Osteocyte (in vitro differentiated cells): Measurements from ENCODE around the gene FCHO1. TPM values are rescaled to one million over a fixed set of nuclear protein-coding genes. Genes with fewer than 3 reads are reported as not detected.
A peak's percentile ranks its signal among the peaks of the same experiment; 100 is the strongest.

Source experiments
- DNase-seq: peaks from one replicate; pipeline ENCODE4 v3.0.0; 2021; ENCODE audit warnings: mixed read lengths; ENCODE audit not compliant: unreplicated experiment; ENCODE audit errors: extremely low spot score
- H3K27ac Mint-ChIP-seq: one replicate; pipeline ENCODE4 v1.8.0; 2021; ENCODE audit warnings: mild to moderate bottlenecking, mixed read lengths; ENCODE audit not compliant: unreplicated experiment
- H3K27me3 Mint-ChIP-seq: one replicate; pipeline ENCODE4 v1.8.0; 2021; ENCODE audit warnings: mixed read lengths; ENCODE audit not compliant: unreplicated experiment
- H3K36me3 Mint-ChIP-seq: one replicate; pipeline ENCODE4 v1.8.0; 2021; ENCODE audit warnings: mixed read lengths; ENCODE audit not compliant: unreplicated experiment
- H3K4me1 Mint-ChIP-seq: one replicate; pipeline ENCODE4 v1.8.0; 2021; ENCODE audit warnings: mixed read lengths; ENCODE audit not compliant: unreplicated experiment
- H3K4me3 Mint-ChIP-seq: one replicate; pipeline ENCODE4 v1.8.0; 2021; ENCODE audit warnings: mild to moderate bottlenecking, moderate library complexity, mixed read lengths; ENCODE audit not compliant: unreplicated experiment
- H3K9me3 Mint-ChIP-seq: one replicate; pipeline ENCODE4 v1.8.0; 2021; ENCODE audit warnings: mixed read lengths; ENCODE audit not compliant: unreplicated experiment
- CTCF ChIP-seq: fragments of 200-600 bp; sonication (generic); IDR thresholded peaks from 2 replicates; pipeline ENCODE4 v1.5.0; 2021; ENCODE audit warnings: antibody characterized with exemption, mild to moderate bottlenecking, moderate library complexity
- long read RNA-seq: library from polyadenylated mRNA; unstranded; transcript quantifications from one replicate; pipeline ENCODE4 v2.0.0, GENCODE V29; 2021
- total RNA-seq: library from RNA; stranded (reverse); gene quantifications from 2 replicates; pipeline ENCODE4 v1.2.1, GENCODE V29; 2021

FCHO1 gene
- total RNA-seq: 0.56 and 1.0 TPM in 2 replicates
- long read RNA-seq: 0 reads

DNA sequence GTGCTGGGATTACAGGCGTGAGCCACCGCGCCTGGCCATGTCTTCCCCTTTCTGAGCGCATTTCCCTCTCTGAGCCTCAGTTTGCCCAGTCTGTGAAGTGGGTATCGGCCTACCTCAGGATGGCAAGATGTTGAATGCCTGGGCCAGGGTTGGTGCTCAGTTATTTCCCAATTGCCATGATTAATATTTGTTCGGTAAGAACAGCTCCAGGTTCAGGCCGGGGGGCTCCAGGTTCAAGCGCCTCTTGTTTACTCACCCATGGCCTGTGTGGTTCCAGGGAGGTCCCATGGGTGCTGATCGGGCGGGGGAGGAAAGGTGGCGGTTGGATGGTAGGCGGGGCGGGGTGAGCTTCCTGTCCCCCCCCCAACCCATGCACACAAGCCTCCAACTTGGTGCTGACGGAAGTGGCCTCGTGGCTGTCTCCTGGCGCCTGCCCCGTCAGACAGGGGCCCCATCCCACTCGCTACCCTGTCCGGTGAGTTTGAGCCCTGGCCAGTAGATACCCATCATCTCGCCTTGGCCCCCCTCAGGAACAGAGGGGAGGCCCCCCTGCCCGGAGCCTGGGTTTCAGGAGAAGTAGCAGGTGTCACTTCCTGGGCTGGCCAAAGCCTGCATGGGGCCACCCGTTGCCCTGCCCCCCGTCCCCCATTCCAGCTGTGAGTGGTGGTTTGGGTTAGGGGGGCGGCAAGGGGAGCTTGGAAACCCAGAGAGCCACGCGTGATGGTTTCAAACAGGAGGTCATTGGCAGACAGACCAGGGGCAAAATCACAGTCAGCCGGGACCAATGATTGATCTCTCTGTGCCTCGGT is at the start of gene FCHO1:
Gene FCHO1, plus strand, starts transcription at position 375 of the 809 bp plus-strand sequence. CDS start 3,688 bp downstream, outside the sequence.
- no peaks in the 10 kb centered on the region for H3K36me3 Mint-ChIP-seq
- no peak for TF ChIP-seq CTCF
- H3K4me3 Mint-ChIP-seq: no peak within 1 kb of the TSS
- H3K4me1 Mint-ChIP-seq: peaks cover 14% of the 10 kb centered on the region
- H3K27me3 Mint-ChIP-seq: no peaks in the 10 kb centered on the region
- H3K27ac Mint-ChIP-seq: no peak within 1 kb of the TSS
- H3K9me3 Mint-ChIP-seq: no peaks in the 10 kb centered on the region
- no peak for DNase-seq

- TF ChIP-seq CTCF: peak; percentile 62
- no peaks in the 10 kb centered on the region for H3K9me3 Mint-ChIP-seq
- H3K4me3 Mint-ChIP-seq: no peak overlapping the region
- H3K36me3 Mint-ChIP-seq: no peaks in the 10 kb centered on the region
- H3K4me1 Mint-ChIP-seq: peaks cover 4% of the 10 kb centered on the region
- no peak for DNase-seq
- no peak overlapping the region for H3K27ac Mint-ChIP-seq
- peaks cover 12% of the 10 kb centered on the region for H3K27me3 Mint-ChIP-seq
These were observed 47.3 kb upstream of the FCHO1 start for GRCh38 chr19:17703824-17704463.

DNA sequence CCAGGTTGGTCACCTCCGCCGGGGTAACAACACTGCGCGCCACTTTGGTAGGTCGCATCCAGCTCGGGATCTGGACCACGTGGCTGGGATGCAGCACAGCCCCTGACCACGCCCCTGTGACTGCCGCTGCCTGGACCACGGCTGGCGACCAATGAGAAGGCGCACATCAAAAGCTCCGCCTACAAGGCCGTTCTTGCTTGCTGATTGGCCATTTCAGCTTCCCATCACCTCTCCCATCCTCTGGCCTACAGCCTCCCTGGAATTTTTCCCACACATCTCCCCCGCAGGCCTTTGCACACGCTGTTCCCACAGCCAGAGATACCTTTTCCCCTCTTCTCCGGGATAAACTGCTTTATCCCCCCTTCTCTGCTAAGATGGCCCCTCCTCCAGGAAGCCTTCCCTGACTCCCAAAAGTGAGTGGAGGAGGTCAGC is 44.5 kb upstream of the FCHO1 start:
- H3K9me3 Mint-ChIP-seq: no peaks in the 10 kb centered on the region
- no peak overlapping the region for H3K27ac Mint-ChIP-seq
- no peaks in the 10 kb centered on the region for H3K36me3 Mint-ChIP-seq
- H3K27me3 Mint-ChIP-seq: peaks cover 5% of the 10 kb centered on the region
- H3K4me3 Mint-ChIP-seq: no peak overlapping the region
- no peak for DNase-seq
- no peak for TF ChIP-seq CTCF
- H3K4me1 Mint-ChIP-seq: no peaks in the 10 kb centered on the region

GRCh38 chr19:17711851-17712250 is 39.4 kb upstream of the FCHO1 start:
- no peaks in the 10 kb centered on the region for H3K4me1 Mint-ChIP-seq
- H3K4me3 Mint-ChIP-seq: no peak overlapping the region
- TF ChIP-seq CTCF: no peak
- no peak for DNase-seq
- H3K9me3 Mint-ChIP-seq: no peaks in the 10 kb centered on the region
- peaks cover 4% of the 10 kb centered on the region for H3K27me3 Mint-ChIP-seq
- no peaks in the 10 kb centered on the region for H3K36me3 Mint-ChIP-seq
- no peak overlapping the region for H3K27ac Mint-ChIP-seq

- H3K9me3 Mint-ChIP-seq: no peaks in the 10 kb centered on the region
These were observed 34.9 kb upstream of the FCHO1 start for GRCh38 chr19:17716309-17716929.

More at GRCh38 chr19:17716309-17716929, 34.9 kb upstream of the FCHO1 start:
- H3K4me1 Mint-ChIP-seq: peaks cover 24% of the 10 kb centered on the region
- H3K27me3 Mint-ChIP-seq: no peaks in the 10 kb centered on the region
- H3K4me3 Mint-ChIP-seq: no peak overlapping the region
- DNase-seq: no peak
- H3K27ac Mint-ChIP-seq: no peak overlapping the region
- TF ChIP-seq CTCF: peak; percentile 15
- no peaks in the 10 kb centered on the region for H3K36me3 Mint-ChIP-seq
